GM19328 (cell line): ENCODE results near the gene NPAS1.
"Not testable (repeated sequence)": the region's sequence is repeated elsewhere in the genome, so short reads cannot be mapped to it uniquely, and the experiment has no call there.

ENCODE experiments used
- ATAC-seq: cut with Tn5 transposase; IDR thresholded peaks from one replicate; pipeline ENCODE4 v1.9.1; 2021; ENCODE audit warnings: mild to moderate bottlenecking, moderate library complexity; ENCODE audit not compliant: unreplicated experiment

Gene NPAS1

GRCh38 chr19:47044946-47045866 lies 25.6 kb downstream of the NPAS1 start:
- ATAC-seq, result no peak

GRCh38 chr19:47045867-47046470 lies 26.3 kb downstream of the NPAS1 start:
- no peak for ATAC-seq

GRCh38 chr19:47047272-47047762 lies 27.7 kb downstream of the NPAS1 start:
- no peak for ATAC-seq

GRCh38 chr19:47047763-47048405 lies 28.2 kb downstream of the NPAS1 start:
- ATAC-seq, result peak; percentile 35

- ATAC-seq, result no peak
These were observed 29.7 kb downstream of the NPAS1 start for GRCh38 chr19:47049307-47049700.

GRCh38 chr19:47050562-47050961 lies 30.9 kb downstream of the NPAS1 start:
- ATAC-seq, result not testable (repeated sequence)

- no peak for ATAC-seq
These were observed 36.8 kb downstream of the NPAS1 start for GRCh38 chr19:47056411-47056810.

GRCh38 chr19:47057328-47057727 lies 37.7 kb downstream of the NPAS1 start:
- ATAC-seq, result no peak

- ATAC-seq, result no peak
These were observed 39.0 kb downstream of the NPAS1 start for GRCh38 chr19:47058621-47059022.

GRCh38 chr19:47063874-47064273 lies 44.2 kb downstream of the NPAS1 start:
- ATAC-seq, result no peak

- ATAC-seq, result no peak
These were observed 45.6 kb downstream of the NPAS1 start for GRCh38 chr19:47065242-47065641.

- ATAC-seq, result no peak
These were observed 47.0 kb downstream of the NPAS1 start for GRCh38 chr19:47066376-47067214.

GRCh38 chr19:47067215-47067847 lies 47.7 kb downstream of the NPAS1 start:
- no peak for ATAC-seq

- no peak for ATAC-seq
These were observed 48.6 kb downstream of the NPAS1 start for GRCh38 chr19:47068246-47068645.

- ATAC-seq, result no peak
These were observed 49.3 kb downstream of the NPAS1 start for GRCh38 chr19:47068876-47069406.

- ATAC-seq, result no peak
These were observed 50.2 kb downstream of the NPAS1 start for GRCh38 chr19:47069795-47070194.

- ATAC-seq, result no peak
These were observed 51.1 kb downstream of the NPAS1 start for GRCh38 chr19:47070756-47071155.

GRCh38 chr19:47071731-47072130 lies 52.1 kb downstream of the NPAS1 start:
- ATAC-seq, result no peak

GRCh38 chr19:47072323-47072722 lies 52.7 kb downstream of the NPAS1 start:
- ATAC-seq, result no peak

GRCh38 chr19:47073574-47073973 lies 53.9 kb downstream of the NPAS1 start:
- ATAC-seq, result no peak
